Esophagus squamous epithelium (tissue), 5 donors: ENCODE results near the gene COQ2. TPM values are rescaled to one million over a fixed set of nuclear protein-coding genes. Genes with fewer than 3 reads are reported as not detected.

ENCODE experiments used
- DNase-seq: peaks from one replicate; lab custom pipeline; 2025; lab: John Stamatoyannopoulos, UW
- H3K27ac ChIP-seq, 4 donors: fragments of 200-600 bp; sonication (generic); one replicate each; pipeline ENCODE4 v1.5.1; 2016 to 2019; ENCODE audit warnings: mild to moderate bottlenecking in 1 of 4
- H3K27me3 ChIP-seq, 4 donors: fragments of 200-600 bp; sonication (generic); 1 replicate in 3 of 4; 2 replicates in 1 of 4; pipeline versions ENCODE4 v1.5.1 to v1.6.0; 2017 to 2021; ENCODE audit warnings: antibody characterized with exemption in 1 of 4
- H3K36me3 ChIP-seq, 3 donors: fragments of 200-600 bp; sonication (generic); one replicate each; pipeline ENCODE4 v1.5.1; 2016 to 2019
- H3K4me1 ChIP-seq, 3 donors: fragments of 200-600 bp; sonication (generic); one replicate each; pipeline ENCODE4 v1.5.1; 2017 to 2019
- H3K4me3 ChIP-seq, 4 donors: fragments of 200-600 bp; sonication (generic); 1 replicate in 3 of 4; 2 replicates in 1 of 4; pipeline ENCODE4 v1.5.1; 2016 to 2019; ENCODE audit warnings: mild to moderate bottlenecking in 2 of 4, moderate library complexity in 1 of 4
- H3K9me3 ChIP-seq, 3 donors: fragments of 200-600 bp; sonication (generic); one replicate each; pipeline ENCODE4 v1.5.1; 2016 to 2019
- CTCF ChIP-seq, 6 experiments: fragments of 450-650 bp in 4 of 6; fragments of 200-600 bp in 2 of 6; sonication (generic) in 2 of 6; IDR thresholded peaks; one replicate each; pipeline ENCODE4 v1.5.1; 2016 to 2019; ENCODE audit warnings: antibody characterized with exemption in 6 of 6, mild to moderate bottlenecking in 4 of 6, moderate library complexity in 4 of 6
- POLR2A ChIP-seq, 4 donors: fragments of 450-650 bp; IDR thresholded peaks; one replicate each; pipeline ENCODE4 v1.6.1; 2017; ENCODE audit warnings: antibody characterized with exemption in 4 of 4, mild to moderate bottlenecking in 4 of 4, moderate library complexity in 3 of 4
- WGBS, 2 donors: methylation state at CpG; one replicate each; pipeline ENCODE4 v1.1.5; 2018; 5-methylcytosine and 5-hydroxymethylcytosine counted together
- intact Hi-C: fragments of 100-400 bp; cut with DNase I; formaldehyde crosslinking; loops from one replicate; pipeline ENCODE4 v1.15.0; 2022
- total RNA-seq, 4 donors: library from RNA; depleted of rRNA; stranded (reverse); fragments of >200 nt; gene quantifications; one replicate each; pipeline ENCODE4 v1.1.0, GENCODE V29; 2016
- donor health status: DM: yes; HTN: yes; CAD: no.

COQ2 gene
- total RNA-seq, 4 donors from 2014 or later: 10.7 to 17.3 (median 13.9) TPM

DNA sequence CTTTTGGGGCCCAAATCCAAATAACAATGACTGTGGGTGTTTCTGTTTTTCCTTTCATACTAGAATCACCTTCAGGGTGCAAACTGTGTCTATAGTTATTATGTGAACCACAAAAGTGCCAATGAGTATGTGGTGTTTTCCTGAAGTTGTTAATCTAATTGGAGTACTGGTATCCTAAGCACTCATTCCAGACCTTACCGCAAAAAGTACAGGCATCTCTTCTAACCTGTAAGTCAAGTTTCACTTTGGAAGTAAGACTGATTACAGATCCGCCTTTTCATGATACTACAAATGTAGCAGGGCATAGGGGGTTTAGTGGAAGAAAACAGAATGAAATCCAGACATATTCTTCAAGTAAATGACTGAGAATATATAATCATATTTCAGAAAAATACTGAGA, 16.1 kb downstream of the COQ2 start:
- no peaks in the 10 kb centered on the region for H3K27me3 ChIP-seq
- intact Hi-C loops: no loop called here
- WGBS, 2 donors: 36 to 93% methylated on average over 2 of the region's 2 CpGs
- no peak for TF ChIP-seq POLR2A (IDR thresholded peaks at IDR 0.05)
- TF ChIP-seq CTCF (IDR thresholded peaks at IDR 0.05): no peak
- no peak overlapping the region for H3K4me3 ChIP-seq
- no peak overlapping the region for H3K27ac ChIP-seq
- no peaks in the 10 kb centered on the region for H3K4me1 ChIP-seq
- peaks cover 0 to 96% (median 0%) of the 10 kb centered on the region in 3 donors for H3K36me3 ChIP-seq
- no peak for DNase-seq
- H3K9me3 ChIP-seq: no peaks in the 10 kb centered on the region

DNA sequence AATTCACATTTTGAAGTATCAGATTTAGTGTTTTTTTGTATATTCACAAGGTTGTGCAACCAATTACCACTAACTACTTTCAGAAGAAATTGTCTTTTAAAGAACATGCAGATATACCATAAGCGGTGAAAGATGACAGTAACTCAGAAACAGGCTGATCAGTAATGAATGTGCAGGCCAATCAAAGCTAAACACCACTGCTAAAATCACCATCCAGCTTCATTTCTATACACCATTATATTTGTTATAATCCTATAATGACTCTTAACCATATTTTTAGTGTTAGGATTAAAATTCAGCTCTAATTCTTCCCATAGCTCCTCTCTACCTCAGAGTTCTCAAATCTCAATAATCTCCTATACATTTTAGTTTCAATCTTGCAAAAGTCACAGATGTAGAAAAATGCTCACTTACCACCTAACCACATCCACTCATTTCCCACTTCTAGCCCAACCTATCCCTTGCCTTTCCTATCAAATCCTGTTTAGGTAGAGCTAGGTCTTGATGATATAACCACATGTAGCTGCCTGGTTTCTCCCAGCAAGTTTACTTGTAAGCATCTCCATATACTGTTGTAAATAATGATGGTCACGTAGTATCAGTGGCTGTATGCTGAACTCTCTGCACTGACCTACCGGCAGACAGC, 16.6 kb downstream of the COQ2 start:
- TF ChIP-seq CTCF (IDR thresholded peaks at IDR 0.05) (no peak), POLR2A (IDR thresholded peaks at IDR 0.05) (no peak)
- peaks cover 0 to 95% (median 0%) of the 10 kb centered on the region in 3 donors for H3K36me3 ChIP-seq

GRCh38 chr4:83267121-83267829, 17.3 kb downstream of the COQ2 start:
- 60 to 67% methylated on average over 7 of the region's 7 CpGs for WGBS, 2 donors
- no peak for TF ChIP-seq POLR2A (IDR thresholded peaks at IDR 0.05)
- no peak for TF ChIP-seq CTCF (IDR thresholded peaks at IDR 0.05)
- DNase-seq: no peak
- Histone ChIP-seq H3K36me3 (peaks cover 0 to 95% (median 0%) of the 10 kb centered on the region in 3 donors), H3K9me3 (no peaks in the 10 kb centered on the region), H3K27ac (no peak overlapping the region), H3K4me1 (no peaks in the 10 kb centered on the region), H3K4me3 (no peak overlapping the region), H3K27me3 (no peaks in the 10 kb centered on the region)
- intact Hi-C loops: no loop called here

More for the DNA sequence above, 16.6 kb downstream of the COQ2 start:
- WGBS, 2 donors: 82 to 93% methylated on average over 3 of the region's 3 CpGs
- no peak overlapping the region for H3K4me3 ChIP-seq
- intact Hi-C loops: no loop called here
- no peaks in the 10 kb centered on the region for H3K27me3 ChIP-seq
- DNase-seq: no peak
- H3K9me3 ChIP-seq: no peaks in the 10 kb centered on the region
- H3K27ac ChIP-seq: no peak overlapping the region
- no peaks in the 10 kb centered on the region for H3K4me1 ChIP-seq

DNA sequence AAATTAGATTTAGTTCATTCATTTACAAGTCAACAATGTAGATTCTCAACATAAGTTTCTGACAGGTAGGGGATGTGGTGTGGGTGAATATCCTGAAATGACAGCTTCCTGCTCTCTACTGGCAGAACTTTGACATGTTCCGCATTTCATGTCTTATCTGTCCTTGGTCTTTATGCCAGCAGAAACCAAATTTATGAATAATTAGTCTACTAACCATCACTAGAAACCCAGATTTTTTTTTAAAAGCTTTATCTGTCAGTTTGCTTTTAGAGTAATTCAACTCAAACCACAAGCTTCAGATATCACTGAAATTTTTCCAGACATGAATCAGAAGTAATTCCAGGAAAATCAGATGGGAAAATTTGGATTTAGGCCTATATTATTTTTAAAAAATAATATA, 17.9 kb downstream of the COQ2 start:
- no peaks in the 10 kb centered on the region for H3K4me1 ChIP-seq
- peaks cover 0 to 95% (median 0%) of the 10 kb centered on the region in 3 donors for H3K36me3 ChIP-seq
- H3K27me3 ChIP-seq: no peaks in the 10 kb centered on the region
- intact Hi-C loops: no loop called here
- 68 to 89% methylated on average over 1 of the region's 1 CpG for WGBS, 2 donors
- H3K27ac ChIP-seq: no peak overlapping the region
- H3K4me3 ChIP-seq: no peak overlapping the region
- no peak for DNase-seq
- TF ChIP-seq CTCF (IDR thresholded peaks at IDR 0.05) (no peak), POLR2A (IDR thresholded peaks at IDR 0.05) (no peak)
- no peaks in the 10 kb centered on the region for H3K9me3 ChIP-seq

GRCh38 chr4:83263106-83263505, 21.5 kb downstream of the COQ2 start:
- H3K36me3 ChIP-seq: peaks cover 0 to 63% (median 0%) of the 10 kb centered on the region in 3 donors
- intact Hi-C loops: no loop called here
- no peak overlapping the region for H3K27ac ChIP-seq
- DNase-seq: no peak
- H3K4me3 ChIP-seq: no peak overlapping the region
- WGBS, 2 donors: 67 to 74% methylated on average over 1 of the region's 1 CpG
- H3K4me1 ChIP-seq: peaks cover 0 to 9% (median 5%) of the 10 kb centered on the region in 3 donors
- H3K9me3 ChIP-seq: no peaks in the 10 kb centered on the region
- TF ChIP-seq CTCF (IDR thresholded peaks at IDR 0.05): no peak
- H3K27me3 ChIP-seq: no peaks in the 10 kb centered on the region
